GM18508 (cell line): Measurements from ENCODE around the gene TBC1D1.

ENCODE experiments used
- ATAC-seq: cut with Tn5 transposase; IDR thresholded peaks from one replicate; pipeline ENCODE4 v1.9.1; 2021; ENCODE audit warnings: moderate number of reproducible peaks; ENCODE audit not compliant: insufficient read depth, unreplicated experiment

The TBC1D1 gene

GRCh38 chr4:38114386-38115150 is 223.7 kb downstream of the TBC1D1 start:
- no peak for ATAC-seq

GRCh38 chr4:38115601-38116000 is 224.7 kb downstream of the TBC1D1 start:
- no peak for ATAC-seq

GRCh38 chr4:38117591-38117990 is 226.7 kb downstream of the TBC1D1 start:
- ATAC-seq: no peak

GRCh38 chr4:38119668-38120385 is 228.9 kb downstream of the TBC1D1 start:
- no peak for ATAC-seq

- no peak for ATAC-seq
These were observed 229.9 kb downstream of the TBC1D1 start for GRCh38 chr4:38120772-38121171.

- ATAC-seq: no peak
These were observed 231.2 kb downstream of the TBC1D1 start for GRCh38 chr4:38122060-38122459.

- ATAC-seq: no peak
These were observed 232.7 kb downstream of the TBC1D1 start for GRCh38 chr4:38123555-38123954.

GRCh38 chr4:38124961-38125360 is 234.1 kb downstream of the TBC1D1 start:
- ATAC-seq: no peak

GRCh38 chr4:38125816-38126215 is 234.9 kb downstream of the TBC1D1 start:
- ATAC-seq: no peak

- ATAC-seq: no peak
These were observed 237.9 kb downstream of the TBC1D1 start for GRCh38 chr4:38128478-38129459.

- no peak for ATAC-seq
These were observed 238.8 kb downstream of the TBC1D1 start for GRCh38 chr4:38129460-38130227.

- no peak for ATAC-seq
These were observed 240.0 kb downstream of the TBC1D1 start for GRCh38 chr4:38130884-38131283.

- no peak for ATAC-seq
These were observed 240.6 kb downstream of the TBC1D1 start for GRCh38 chr4:38131371-38132091.

GRCh38 chr4:38132107-38132673 is 241.3 kb downstream of the TBC1D1 start:
- ATAC-seq: peak; percentile 62

- no peak for ATAC-seq
These were observed 242.2 kb downstream of the TBC1D1 start for GRCh38 chr4:38132843-38133662.

- no peak for ATAC-seq
These were observed 243.0 kb downstream of the TBC1D1 start for GRCh38 chr4:38133711-38134480.

GRCh38 chr4:38135201-38135600 is 244.3 kb downstream of the TBC1D1 start:
- no peak for ATAC-seq
